H1 (cell line): ENCODE results near the gene C7orf57. TPM values are rescaled to one million over a fixed set of nuclear protein-coding genes. Genes with fewer than 3 reads are reported as not detected.

Experiments
- CTCF ChIA-PET: fragments of 300-600 bp; sonication (Branson Sonifier 250); formaldehyde crosslinking; loops from one replicate; lab custom pipeline; 2021; ENCODE audit not compliant: partially characterized antibody; lab: Charles Lee
- POLR2A ChIA-PET: fragments of 300-600 bp; sonication (Branson Sonifier 250); formaldehyde crosslinking; loops from one replicate; lab custom pipeline; 2021; ENCODE audit warnings: inconsistent platforms; ENCODE audit not compliant: partially characterized antibody; lab: Charles Lee
- DNase-seq, 2 experiments: peaks; one replicate each; pipeline versions ENCODE4 v3.0.0 to v3.0.0-alpha.2; 2010 to 2022; ENCODE audit warnings: low spot score in 2 of 2, low read depth in 1 of 2, mixed read lengths in 1 of 2
- FAIRE-seq: peaks from 2 replicates; lab custom pipeline; 2011; peaks lifted over from hg19 to GRCh38; lab: Jason Lieb, UNC
- H2AFZ ChIP-seq: 2 replicates; pipeline ENCODE4 v1.8.1; 2012; ENCODE audit warnings: low read length, inconsistent platforms
- H2AK5ac ChIP-seq: 2 replicates; pipeline ENCODE4 v1.6.1; 2013; ENCODE audit warnings: low read depth, low read length
- H2BK120ac ChIP-seq: replicated peaks from 2 replicates; pipeline ENCODE3; 2013; ENCODE audit warnings: low read depth, low read length, inconsistent platforms
- H2BK12ac ChIP-seq: 2 replicates; pipeline ENCODE4 v1.6.1; 2013; ENCODE audit warnings: low read depth, low read length
- H2BK15ac ChIP-seq: 2 replicates; pipeline ENCODE4 v1.6.1; 2013; ENCODE audit warnings: low read length
- H2BK20ac ChIP-seq: 2 replicates; pipeline ENCODE4 v1.6.1; 2013; ENCODE audit warnings: low read length
- H2BK5ac ChIP-seq: 2 replicates; pipeline ENCODE4 v1.6.1; 2013; ENCODE audit warnings: low read depth, low read length
- H3K14ac ChIP-seq: 2 replicates; pipeline ENCODE4 v1.6.1; 2013; ENCODE audit warnings: inconsistent platforms; ENCODE audit not compliant: insufficient read length
- H3K18ac ChIP-seq: 2 replicates; pipeline ENCODE4 v1.6.1; 2013; ENCODE audit warnings: low read length; ENCODE audit errors: extremely low read depth
- H3K23ac ChIP-seq: 2 replicates; pipeline ENCODE4 v1.6.1; 2013; ENCODE audit warnings: inconsistent platforms; ENCODE audit not compliant: insufficient read length
- H3K23me2 ChIP-seq: 2 replicates; pipeline ENCODE4 v1.6.1; 2013; ENCODE audit warnings: low read depth, low read length
- H3K27ac ChIP-seq: 2 replicates; pipeline ENCODE4 v1.6.1; 2011; ENCODE audit warnings: low read depth, low read length, inconsistent platforms
- H3K27me3 ChIP-seq, 4 experiments: replicated peaks in 1 of 4; 1 replicate in 1 of 4; 2 replicates in 3 of 4; pipeline versions ENCODE4 v1.6.1 to v1.8.1; 2011 to 2013; ENCODE audit warnings: low read length in 3 of 4, mild to moderate bottlenecking in 3 of 4, inconsistent platforms in 2 of 4, mixed read lengths in 2 of 4, moderate library complexity in 1 of 4; ENCODE audit not compliant: control insufficient read depth in 3 of 4, insufficient read depth in 3 of 4; ENCODE audit errors: extremely low read depth in 1 of 4
- H3K36me3 ChIP-seq, 4 experiments: 2 replicates each; pipeline versions ENCODE4 v1.6.1 to v1.8.1; 2011 to 2013; ENCODE audit warnings: mild to moderate bottlenecking in 4 of 4, low read length in 3 of 4, moderate library complexity in 2 of 4, control low read depth in 1 of 4, inconsistent platforms in 1 of 4; ENCODE audit not compliant: insufficient read depth in 4 of 4, control insufficient read depth in 2 of 4
- H3K4ac ChIP-seq: replicated peaks from 2 replicates; pipeline ENCODE3; 2013; ENCODE audit warnings: low read length, low read depth, mixed read lengths, inconsistent platforms; ENCODE audit not compliant: insufficient read length
- H3K4me1 ChIP-seq, 4 experiments: replicated peaks in 1 of 4; 1 replicate in 1 of 4; 2 replicates in 3 of 4; pipeline versions ENCODE4 v1.6.1 to v1.8.1; 2011 to 2013; ENCODE audit warnings: low read length in 3 of 4, inconsistent platforms in 2 of 4, mixed read lengths in 1 of 4; ENCODE audit not compliant: insufficient read depth in 4 of 4, control insufficient read depth in 3 of 4
- H3K4me2 ChIP-seq, 2 experiments: 2 replicates each; pipeline versions ENCODE4 v1.6.1 to v1.8.1; 2011 to 2013; ENCODE audit warnings: low read depth in 2 of 2, low read length in 2 of 2, control low read depth in 1 of 2, inconsistent platforms in 1 of 2, mild to moderate bottlenecking in 1 of 2; ENCODE audit not compliant: insufficient read depth in 1 of 2
- H3K4me3 ChIP-seq, 4 experiments: fragments of 200-600, 300-600 bp in 1 of 4; sonication (generic), shearing (Covaris generic), sonication (Bioruptor Twin) in 1 of 4; 2 replicates each; pipeline versions ENCODE4 v1.5.1 to v1.8.1; 2011 to 2016; ENCODE audit warnings: low read length in 4 of 4, low read depth in 3 of 4, control low read depth in 2 of 4, inconsistent platforms in 2 of 4, mild to moderate bottlenecking in 2 of 4, mixed read lengths in 1 of 4, moderate library complexity in 1 of 4; ENCODE audit not compliant: insufficient read depth in 2 of 4; ENCODE audit errors: extremely low read depth in 1 of 4
- H3K56ac ChIP-seq: replicated peaks from 2 replicates; pipeline ENCODE3; 2013; ENCODE audit warnings: low read depth, mild to moderate bottlenecking, mixed read lengths, low read length, inconsistent platforms; ENCODE audit not compliant: insufficient read length
- H3K79me1 ChIP-seq: 2 replicates; pipeline ENCODE4 v1.6.1; 2013; ENCODE audit warnings: low read depth, low read length, control low read depth
- H3K79me2 ChIP-seq, 2 experiments: 2 replicates each; pipeline versions ENCODE4 v1.6.1 to v1.8.1; 2012 to 2013; ENCODE audit warnings: low read length in 2 of 2, mild to moderate bottlenecking in 2 of 2, inconsistent platforms in 1 of 2; ENCODE audit not compliant: insufficient read depth in 2 of 2, control insufficient read depth in 1 of 2
- H3K9ac ChIP-seq, 4 experiments: replicated peaks in 1 of 4; 1 replicate in 1 of 4; 2 replicates in 3 of 4; pipeline versions ENCODE4 v1.6.1 to v1.8.1; 2011 to 2013; ENCODE audit warnings: low read depth in 3 of 4, low read length in 3 of 4, control low read depth in 2 of 4, mild to moderate bottlenecking in 2 of 4, moderate library complexity in 2 of 4, inconsistent platforms in 1 of 4; ENCODE audit errors: extremely low read depth in 1 of 4
- H3K9me3 ChIP-seq, 2 experiments: 2 replicates each; pipeline versions ENCODE4 v1.6.1 to v1.8.1; 2012 to 2013; ENCODE audit warnings: mild to moderate bottlenecking in 2 of 2, moderate library complexity in 2 of 2, control low read depth in 1 of 2, inconsistent platforms in 1 of 2, low read depth in 1 of 2, low read length in 1 of 2, mixed read lengths in 1 of 2; ENCODE audit not compliant: insufficient read depth in 2 of 2
- H4K20me1 ChIP-seq, 2 experiments: replicated peaks in 1 of 2; 2 replicates each; pipeline versions ENCODE3 to v1.8.1; 2011 to 2013; ENCODE audit warnings: inconsistent platforms in 2 of 2, low read length in 2 of 2, mild to moderate bottlenecking in 1 of 2; ENCODE audit not compliant: insufficient read depth in 2 of 2, control insufficient read depth in 1 of 2
- H4K5ac ChIP-seq: 2 replicates; pipeline ENCODE4 v1.6.1; 2013; ENCODE audit warnings: low read length, low read depth, mixed read lengths, inconsistent platforms; ENCODE audit not compliant: insufficient read length
- H4K8ac ChIP-seq: 2 replicates; pipeline ENCODE4 v1.8.0; 2013; ENCODE audit warnings: mild to moderate bottlenecking, moderate library complexity, low read length, inconsistent platforms; ENCODE audit not compliant: insufficient read depth; ENCODE audit errors: extremely low read depth
- H4K91ac ChIP-seq: replicated peaks from 2 replicates; pipeline ENCODE3; 2013; ENCODE audit warnings: low read length, mixed read lengths, inconsistent platforms; ENCODE audit not compliant: insufficient read length
- BACH1 ChIP-seq: IDR thresholded peaks from 2 replicates; pipeline ENCODE4 v1.6.1; 2012; ENCODE audit warnings: low read length, improper control_type of control experiment
- CEBPB ChIP-seq: IDR thresholded peaks from 2 replicates; pipeline ENCODE4 v1.6.1; 2012; ENCODE audit warnings: low read depth, low read length
- GTF2F1 ChIP-seq: IDR thresholded peaks from 2 replicates; pipeline ENCODE4 v1.6.1; 2012; ENCODE audit warnings: low read depth, low read length, improper control_type of control experiment, borderline replicate concordance
- HDAC2 ChIP-seq, 2 experiments: fragments of 300-600 bp in 1 of 2; sonication (generic) in 1 of 2; IDR thresholded peaks; 2 replicates each; pipeline ENCODE4 v1.6.1; 2011 to 2012; ENCODE audit warnings: low read depth in 2 of 2, low read length in 2 of 2, mild to moderate bottlenecking in 2 of 2, moderate library complexity in 2 of 2, borderline replicate concordance in 1 of 2, inconsistent platforms in 1 of 2
- JUND ChIP-seq: IDR thresholded peaks from 2 replicates; pipeline ENCODE4 v1.6.1; 2011; ENCODE audit warnings: mild to moderate bottlenecking, improper control_type of control experiment, low read length
- KDM1A ChIP-seq: fragments of 200-600, 300-600 bp; sonication (generic); IDR thresholded peaks from 2 replicates; pipeline ENCODE4 v1.7.1; 2016; ENCODE audit warnings: mild to moderate bottlenecking, low read length, borderline replicate concordance
- POU5F1 ChIP-seq: IDR thresholded peaks from 2 replicates; pipeline ENCODE4 v1.6.1; 2011; ENCODE audit warnings: low read depth, mild to moderate bottlenecking, low read length, moderate library complexity
- RNF2 ChIP-seq: fragments of 200-900, 300-1000 bp; sonication (generic); IDR thresholded peaks from 2 replicates; pipeline ENCODE4 v1.7.1; 2016; ENCODE audit warnings: borderline replicate concordance, low read depth, mild to moderate bottlenecking, antibody characterized with exemption, low read length; ENCODE audit not compliant: poor library complexity, severe bottlenecking; ENCODE audit errors: missing control alignments
- SIX5 ChIP-seq: IDR thresholded peaks from 2 replicates; pipeline ENCODE4 v1.6.1; 2011; ENCODE audit warnings: mild to moderate bottlenecking, low read depth, low read length
- SP4 ChIP-seq: IDR thresholded peaks from 2 replicates; pipeline ENCODE4 v1.6.1; 2012; ENCODE audit warnings: low read length, inconsistent platforms
- TCF12 ChIP-seq: IDR thresholded peaks from 2 replicates; pipeline ENCODE4 v1.6.1; 2011; ENCODE audit warnings: low read depth, mild to moderate bottlenecking, low read length
- TEAD4 ChIP-seq: IDR thresholded peaks from 2 replicates; pipeline ENCODE4 v1.6.1; 2012; ENCODE audit warnings: low read depth, low read length, inconsistent platforms, mixed read lengths
- WGBS, 2 experiments: shearing (Covaris generic) in 1 of 2; methylation state at CpG; one replicate each; pipeline versions ENCODE4 v1.1.6 to v1.1.7; 2013 to 2015; ENCODE audit warnings: low lambda C conversion rate in 2 of 2, mixed read lengths in 2 of 2, inconsistent platforms in 1 of 2, low coverage in 1 of 2, missing lambda C conversion rate in 1 of 2; ENCODE audit not compliant: insufficient replicate concordance in 2 of 2, insufficient coverage in 1 of 2, insufficient read length in 1 of 2; ENCODE audit errors: extremely low coverage in 1 of 2, missing lambda C conversion rate in 1 of 2; 5-methylcytosine and 5-hydroxymethylcytosine counted together
- polyA plus RNA-seq, 7 experiments: library from polyadenylated mRNA; depleted of rRNA in 3 of 7; stranded (reverse) in 5 of 7; unstranded in 2 of 7; fragments of >200 nt in 5 of 7; fragments of 200-250 nt in 2 of 7; gene quantifications; 1 replicate in 5 of 7; 2 replicates in 1 of 7; 4 replicates in 1 of 7; pipeline versions ENCODE4 v1.2.1 to v1.2.3, GENCODE V29; 2011 to 2013; ENCODE audit warnings: missing spikeins in 2 of 7, mixed read lengths in 2 of 7
- total RNA-seq: library from RNA; stranded (reverse); fragmentation: NEBNext Ultra II Directional; extraction: Animal tissue kit (Norgen Biotek cat#: 25700); gene quantifications from 2 replicates; pipeline ENCODE4 v1.2.1, GENCODE V29; 2021
- TF ChIP-seq, protein P1 (sequence below): IDR thresholded peaks from 2 replicates; pipeline ENCODE4 v1.6.1; 2012; ENCODE audit warnings: inconsistent platforms

Gene C7orf57
- total and polyA plus RNA-seq, 2 of the 8 experiments (the other 6 are each of a cell fraction or from before 2014, with no cell fraction given): 0.08 to 0.56 TPM

DNA sequence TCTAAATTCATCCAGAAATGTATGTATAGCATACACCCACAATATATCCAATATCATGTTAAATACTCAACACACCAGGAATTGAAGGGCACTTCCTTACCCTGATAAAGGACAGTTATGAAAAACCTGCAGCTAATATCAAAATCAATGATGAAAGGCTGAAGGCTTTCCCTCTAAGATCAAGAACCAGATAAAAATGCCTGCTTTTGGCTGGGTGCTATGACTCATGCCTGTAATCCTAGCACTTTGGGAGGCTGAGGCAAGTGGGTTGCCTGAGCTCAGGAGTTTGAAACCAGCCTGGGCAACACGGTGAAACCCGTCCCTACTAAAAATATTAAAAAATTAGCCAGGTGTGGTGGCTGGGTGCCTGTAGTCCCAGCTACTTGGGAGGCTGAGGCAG is 32.1 kb downstream of the C7orf57 start:
- H3K56ac ChIP-seq: no peak overlapping the region
- no peaks in the 10 kb centered on the region for H3K23me2 ChIP-seq
- H3K36me3 ChIP-seq: no peaks in the 10 kb centered on the region
- H3K4ac ChIP-seq: no peak overlapping the region
- H3K79me2 ChIP-seq: no peaks in the 10 kb centered on the region
- TF ChIP-seq SP4: no peak
- TF ChIP-seq, protein P1, sequence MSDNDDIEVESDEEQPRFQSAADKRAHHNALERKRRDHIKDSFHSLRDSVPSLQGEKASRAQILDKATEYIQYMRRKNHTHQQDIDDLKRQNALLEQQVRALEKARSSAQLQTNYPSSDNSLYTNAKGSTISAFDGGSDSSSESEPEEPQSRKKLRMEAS: no peak
- TF ChIP-seq GTF2F1: no peak
- no peak for TF ChIP-seq POU5F1
- no peak for TF ChIP-seq RNF2
- no peak for TF ChIP-seq CEBPB
- TF ChIP-seq TEAD4: no peak
- no peak for TF ChIP-seq JUND
- TF ChIP-seq BACH1: no peak
- no peak for TF ChIP-seq SIX5
- TF ChIP-seq KDM1A: no peak
- no peak for TF ChIP-seq TCF12
- no peak for TF ChIP-seq HDAC2 (IDR thresholded peaks at IDR 0.05; ENCODE audit: borderline replicate concordance in 1 of 2, low read depth in 2 of 2, low read length in 2 of 2)
- TF ChIP-seq, all 59 proteins: peak for 0
- no peak overlapping the region for H2AFZ ChIP-seq
- H3K27ac ChIP-seq: no peak overlapping the region
- ChIA-PET POLR2A (no interaction called here), CTCF (interaction anchor here (0.7 to 1.1 kb wide), 2 partner anchors 27 to 70 kb away, joined by 3 read pairs; no protein-coding TSS in a partner anchor)
- no peaks in the 10 kb centered on the region for H3K27me3 ChIP-seq
- H4K91ac ChIP-seq: no peak overlapping the region
- WGBS, 2 experiments: 77% methylated on average over 2 of the region's 2 CpGs; no CpG with 5 or more reads in 1 of the 2 experiments
- H3K79me1 ChIP-seq: no peaks in the 10 kb centered on the region
- H2BK15ac ChIP-seq: no peak overlapping the region
- H3K4me3 ChIP-seq: no peak overlapping the region
- H3K9me3 ChIP-seq: 0 out of 4 replicates have a peak, but pooled peaks cover 0 to 5% of the 10 kb centered on the region in 2 experiments
- H3K18ac ChIP-seq: no peak overlapping the region
- H4K5ac ChIP-seq: no peak overlapping the region
- no peak overlapping the region for H2BK20ac ChIP-seq
- no peak overlapping the region for H3K4me2 ChIP-seq
- H4K8ac ChIP-seq: no peak overlapping the region
- H3K14ac ChIP-seq: no peak overlapping the region
- no peak overlapping the region for H3K9ac ChIP-seq
- H2AK5ac ChIP-seq: no peak overlapping the region
- no peak overlapping the region for H3K23ac ChIP-seq
- FAIRE-seq (no peak), DNase-seq (no peak)
- H2BK120ac ChIP-seq: no peak overlapping the region
- no peaks in the 10 kb centered on the region for H4K20me1 ChIP-seq
- H3K4me1 ChIP-seq: no peaks in the 10 kb centered on the region
- H2BK12ac ChIP-seq: no peak overlapping the region
- H2BK5ac ChIP-seq: no peak overlapping the region
